ENCODE results near the gene MUC16.
"Not testable (repeated sequence)": the region's sequence is repeated elsewhere in the genome, so short reads cannot be mapped to it uniquely, and the experiment has no call there.

Gene MUC16

DNA sequence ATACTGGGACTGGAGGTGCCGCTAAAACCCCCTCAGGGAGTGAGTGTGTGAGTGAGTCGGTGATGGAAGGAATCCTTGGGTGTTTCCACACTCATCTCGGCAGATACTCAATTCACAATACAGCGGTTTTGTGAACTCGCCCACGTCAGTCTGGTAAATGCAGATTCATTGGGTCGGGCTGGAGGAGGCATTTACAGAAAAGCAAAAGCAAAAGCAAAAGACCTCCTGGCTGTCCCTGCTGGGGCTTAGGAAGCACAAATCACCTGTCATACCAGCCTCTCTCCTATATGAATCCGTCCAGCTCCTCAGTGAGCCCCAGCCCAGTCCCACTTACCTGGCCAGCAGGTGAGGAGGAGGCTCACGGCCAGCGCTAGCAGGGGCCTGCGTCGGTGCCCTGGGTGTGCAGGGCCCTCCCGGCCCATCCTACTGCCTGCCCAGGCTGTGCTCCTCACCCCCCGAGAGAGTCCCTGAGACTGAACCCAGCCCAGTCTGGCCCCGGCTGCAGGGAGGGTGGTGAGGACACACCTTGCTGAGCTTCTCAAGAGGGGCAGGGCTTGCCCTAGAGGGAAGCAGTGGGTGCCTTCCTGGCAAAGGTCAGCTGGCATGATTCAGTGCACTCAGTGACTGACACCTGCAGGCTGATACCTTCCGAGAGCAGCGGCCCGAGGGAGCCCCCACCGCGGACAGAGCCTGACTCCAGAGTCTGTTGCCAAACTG lies at the start of gene MUC16:
Gene MUC16, minus strand, starts transcription at position 475 of the 717 bp plus-strand sequence.
- no peak for DNase-seq

DNA sequence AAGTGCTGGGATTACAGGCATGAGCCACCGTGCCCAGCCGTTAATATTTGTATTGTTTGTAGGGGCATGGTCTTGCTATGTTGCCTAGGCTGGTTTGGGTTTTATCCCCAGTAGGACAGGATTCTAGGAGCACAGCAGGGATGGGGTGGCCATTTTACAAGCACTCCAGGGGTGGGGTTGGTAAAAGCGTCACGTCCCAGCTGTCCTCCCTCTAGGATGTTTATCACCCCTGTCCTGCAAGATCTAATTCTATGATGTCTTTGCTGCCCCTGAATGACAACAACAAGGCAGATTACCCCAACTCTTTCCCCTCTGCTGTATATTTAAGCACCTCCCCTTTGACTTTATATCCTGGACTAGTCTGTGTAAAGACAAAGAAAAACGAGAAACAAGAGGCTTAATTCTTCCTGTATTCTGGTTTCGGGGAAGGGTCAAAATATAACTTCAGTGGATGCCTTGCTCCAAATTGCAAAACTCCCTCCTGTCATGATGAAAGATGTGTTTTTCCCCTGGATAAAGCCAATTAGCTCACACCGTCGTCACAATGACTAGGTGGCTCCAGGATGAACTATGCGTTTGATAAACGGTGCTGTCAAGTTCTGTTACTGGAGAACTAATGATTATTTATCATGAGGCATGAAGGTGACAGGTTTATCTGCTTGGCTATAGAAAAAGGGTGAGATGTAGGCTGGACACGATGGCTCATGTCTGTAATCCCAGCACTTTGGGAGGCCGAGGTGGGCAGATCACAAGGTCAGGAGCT lies 48.9 kb upstream of the MUC16 start:
- DNase-seq, result no peak

- no peak for DNase-seq
Observed at GRCh38 chr19:9057505-9058258, 47.5 kb upstream of the MUC16 start.

- not testable (repeated sequence) for DNase-seq
Observed at GRCh38 chr19:9056131-9056530, 45.9 kb upstream of the MUC16 start.

DNA sequence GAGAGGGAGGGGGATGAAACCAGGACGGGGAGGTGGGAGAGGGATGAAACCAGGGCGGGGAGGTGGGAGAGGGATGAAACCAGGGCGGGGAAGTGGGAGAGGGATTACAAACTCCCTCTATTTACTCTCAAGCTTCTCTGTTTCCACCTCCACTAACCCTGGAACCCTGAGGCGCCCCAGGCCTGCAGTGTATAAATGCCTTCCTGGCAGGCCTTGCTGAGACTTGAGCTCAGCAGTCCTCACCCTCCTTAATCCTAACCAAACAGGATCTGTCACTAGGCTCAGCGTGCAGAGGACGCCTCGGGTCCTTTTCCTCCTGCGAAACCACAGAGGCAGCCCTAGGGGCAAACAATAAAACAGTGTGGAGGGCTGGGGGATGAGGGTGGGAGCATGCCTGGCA lies 44.6 kb upstream of the MUC16 start:
- no peak for DNase-seq

DNA sequence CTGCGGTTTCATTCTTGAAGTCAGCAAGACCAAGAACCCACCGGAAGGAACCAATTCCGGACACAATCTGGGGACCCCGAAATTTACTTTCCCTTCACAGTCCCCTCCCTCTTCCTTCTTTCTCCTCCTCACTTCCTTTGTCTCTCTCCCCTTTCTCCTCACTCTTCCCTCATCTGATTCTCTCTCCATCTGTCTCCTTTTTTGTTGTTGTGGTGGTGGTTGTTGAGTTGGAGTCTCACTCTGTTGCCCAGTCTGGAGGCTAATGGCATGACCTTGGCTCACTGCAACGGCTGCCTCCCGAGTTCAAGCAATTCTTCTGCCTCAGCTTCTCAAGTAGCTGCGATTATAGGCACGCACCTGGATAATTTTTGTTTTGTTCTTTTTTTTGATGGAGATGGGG lies 44.0 kb upstream of the MUC16 start:
- no peak for DNase-seq

GRCh38 chr19:9053674-9054073 lies 43.5 kb upstream of the MUC16 start:
- DNase-seq, result not testable (repeated sequence)

GRCh38 chr19:9052894-9053293 lies 42.7 kb upstream of the MUC16 start:
- no peak for DNase-seq

- DNase-seq, result no peak
Observed at GRCh38 chr19:9046694-9047093, 36.5 kb upstream of the MUC16 start.

DNA sequence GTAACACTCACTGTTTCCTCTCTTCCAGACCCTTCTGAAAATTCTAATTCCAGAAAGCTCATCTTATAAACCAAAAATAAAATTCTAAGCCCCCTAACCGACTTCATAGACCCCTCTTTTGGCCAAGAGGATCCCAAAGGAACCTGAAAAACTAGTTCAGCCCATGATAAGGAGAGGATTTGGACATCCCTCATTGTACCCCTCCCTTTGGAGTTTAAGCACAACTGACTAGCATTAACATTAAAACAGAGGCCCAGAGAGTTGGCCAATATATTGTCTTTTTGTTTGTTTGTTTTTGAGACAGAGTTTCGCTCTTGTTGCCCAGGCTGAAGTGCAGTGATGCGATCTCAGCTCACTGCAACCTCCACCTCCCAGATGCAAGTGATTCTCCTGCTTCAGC lies 34.2 kb upstream of the MUC16 start:
- DNase-seq, result no peak

DNA sequence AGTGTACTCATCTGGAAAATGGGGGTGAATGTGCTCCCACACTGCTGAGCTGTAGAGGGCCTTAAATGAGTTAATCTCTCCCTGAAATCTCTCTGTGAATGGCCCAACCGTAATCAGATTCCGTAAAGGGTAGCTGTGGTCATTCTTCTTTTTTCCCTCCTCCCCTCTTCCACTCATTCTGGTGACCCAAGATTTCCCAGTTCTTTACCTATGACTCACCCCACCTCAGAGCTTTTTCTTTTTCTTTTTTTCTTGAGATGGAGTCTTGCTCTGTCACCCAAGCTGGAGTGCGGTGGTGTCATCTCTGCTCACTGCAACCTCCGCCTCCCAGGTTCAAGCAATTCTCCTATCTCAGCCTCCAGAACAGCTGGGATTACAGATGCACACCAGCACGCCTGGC lies 33.3 kb upstream of the MUC16 start:
- no peak for DNase-seq

GRCh38 chr19:9041023-9041422 lies 30.8 kb upstream of the MUC16 start:
- DNase-seq, result no peak

- DNase-seq, result no peak
Observed at GRCh38 chr19:9040131-9040530, 29.9 kb upstream of the MUC16 start.

GRCh38 chr19:9039728-9040127 lies 29.5 kb upstream of the MUC16 start:
- no peak for DNase-seq

GRCh38 chr19:9037400-9038062 lies 27.3 kb upstream of the MUC16 start:
- DNase-seq, result no peak

DNA sequence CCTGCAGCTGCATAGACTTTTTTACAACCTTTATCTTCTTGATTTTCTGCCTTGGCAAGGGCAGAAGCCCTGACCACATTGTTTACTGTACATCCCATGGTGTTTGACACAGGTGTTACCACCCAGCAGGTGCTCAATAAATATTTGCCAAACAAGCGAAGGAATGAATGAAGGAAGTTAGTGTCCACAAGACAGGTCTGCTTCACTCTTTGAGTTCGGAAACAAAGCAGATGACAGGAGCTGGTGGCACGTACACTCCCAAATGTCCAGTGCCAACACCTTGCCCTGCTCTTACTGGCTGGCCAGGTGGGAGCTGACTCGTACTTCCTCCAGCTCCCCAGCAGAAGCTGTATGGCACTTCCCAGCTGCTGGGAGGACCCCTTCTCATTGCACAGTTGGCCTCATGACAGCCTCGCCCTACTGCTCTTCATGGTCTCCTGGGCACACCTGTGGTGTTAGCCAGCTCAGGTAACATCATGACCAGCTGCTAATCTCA lies 22.0 kb upstream of the MUC16 start:
- DNase-seq, result no peak

DNA sequence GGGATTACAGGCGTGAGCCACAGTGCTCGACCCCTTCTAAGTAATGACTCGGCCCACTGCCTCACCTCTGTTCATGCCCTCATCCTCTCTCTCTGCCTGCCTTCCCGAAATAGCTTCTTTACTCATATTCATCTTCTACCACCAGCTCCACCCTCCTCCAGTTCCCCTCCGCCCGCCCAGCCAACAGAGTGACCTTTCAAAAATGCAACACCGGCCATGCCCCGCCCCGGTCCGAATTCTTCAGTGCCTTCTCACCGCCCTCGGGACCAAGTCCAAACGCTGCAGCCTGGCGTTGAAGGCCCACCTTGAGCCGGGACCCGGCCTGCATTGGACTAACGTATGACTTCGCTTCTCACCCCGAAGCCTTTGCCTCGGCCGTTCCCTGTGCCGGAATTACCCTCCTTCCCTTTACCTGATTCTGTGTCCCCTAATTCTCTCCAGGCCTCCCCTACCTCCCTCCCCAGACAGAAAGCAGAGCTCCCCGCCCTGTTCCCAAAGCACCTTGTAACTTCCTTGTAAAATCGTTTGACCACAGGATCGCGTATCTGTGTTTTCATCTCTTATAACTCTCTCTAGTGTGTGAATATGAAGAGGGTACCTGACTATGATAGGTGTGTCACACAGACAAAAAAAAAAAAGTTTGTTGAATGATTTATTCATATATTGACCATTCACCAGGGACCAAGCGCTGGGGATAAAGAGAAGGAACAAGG lies 8.1 kb upstream of the MUC16 start:
- DNase-seq, result no peak

DNA sequence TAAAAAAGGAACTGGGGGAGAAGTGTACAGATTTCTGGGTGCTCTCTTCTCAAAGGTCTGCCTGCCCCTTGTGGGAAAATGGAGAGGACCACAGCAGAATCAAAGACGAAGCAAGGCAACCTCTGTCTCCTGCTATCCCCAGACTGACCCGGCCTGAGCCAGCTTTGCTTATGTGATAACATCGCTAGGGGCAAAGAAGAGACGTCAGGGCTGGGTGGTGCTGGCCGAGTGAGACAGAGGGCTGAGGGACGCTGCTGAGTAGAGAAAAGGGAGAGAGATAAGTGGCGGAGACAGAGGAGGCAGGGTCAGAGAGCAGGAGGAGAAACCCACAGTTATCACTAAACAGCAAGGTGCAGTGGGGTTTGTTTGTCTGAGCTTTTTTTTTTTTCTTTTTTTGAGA lies 4.6 kb upstream of the MUC16 start:
- DNase-seq, result no peak

- DNase-seq, result no peak
Observed at GRCh38 chr19:9013988-9014387, 3.8 kb upstream of the MUC16 start.

GRCh38 chr19:9011875-9012274 lies 1.7 kb upstream of the MUC16 start:
- no peak for DNase-seq

- DNase-seq, result no peak
Observed at GRCh38 chr19:9010693-9011092, 484 bp upstream of the MUC16 start.

- no peak for DNase-seq
Observed at GRCh38 chr19:9009431-9009830, 778 bp downstream of the MUC16 start.
